SK-N-SH (cell line): ENCODE results near the gene YJEFN3.

Source experiments
- CTCF ChIP-seq: fragments of 200-600 bp; sonication (generic); IDR thresholded peaks from 2 replicates; pipeline ENCODE4 v1.6.1; 2017; ENCODE audit warnings: antibody characterized with exemption, mild to moderate bottlenecking, moderate library complexity
- EP300 ChIP-seq, 2 experiments: IDR thresholded peaks; 2 replicates each; pipeline versions ENCODE4 v1.4.0 to v1.6.1; 2012; ENCODE audit warnings: borderline replicate concordance in 1 of 2, low read depth in 1 of 2, low read length in 1 of 2
- EZH2phosphoT487 ChIP-seq: fragments of 200-600 bp; sonication (generic); IDR thresholded peaks from 2 replicates; pipeline ENCODE4 v1.6.1; 2017; ENCODE audit warnings: low read depth, mixed run types, mild to moderate bottlenecking, antibody characterized with exemption, moderate library complexity, borderline replicate concordance
- FOXM1 ChIP-seq: IDR thresholded peaks from 2 replicates; pipeline ENCODE4 v1.4.0; 2012; ENCODE audit warnings: low read depth, mild to moderate bottlenecking
- MEF2A ChIP-seq: IDR thresholded peaks from 2 replicates; pipeline ENCODE4 v1.4.0; 2012; ENCODE audit warnings: low read depth, borderline replicate concordance
- MXI1 ChIP-seq: IDR thresholded peaks from 2 replicates; pipeline ENCODE4 v1.6.1; 2012; ENCODE audit warnings: mild to moderate bottlenecking, low read depth, low read length, improper control_type of control experiment
- POLR2AphosphoS5 ChIP-seq: IDR thresholded peaks from 2 replicates; pipeline ENCODE4 v1.6.1; 2012; ENCODE audit warnings: low read depth, low read length
- RAD21 ChIP-seq: IDR thresholded peaks from 2 replicates; pipeline ENCODE4 v1.6.1; 2012; ENCODE audit warnings: mild to moderate bottlenecking, low read length
- TCF12 ChIP-seq: IDR thresholded peaks from 2 replicates; pipeline ENCODE4 v1.4.0; 2012
- YY1 ChIP-seq: IDR thresholded peaks from 2 replicates; pipeline ENCODE4 v1.4.0; 2012; ENCODE audit warnings: low read depth, mild to moderate bottlenecking

GRCh38 chr19:19492026-19492610, 36.6 kb upstream of the YJEFN3 start:
- no peak for TF ChIP-seq POLR2AphosphoS5
- TF ChIP-seq CTCF: no peak
- no peak for TF ChIP-seq TCF12
- no peak for TF ChIP-seq MEF2A
- TF ChIP-seq EZH2phosphoT487: no peak
- no peak for TF ChIP-seq FOXM1
- no peak for TF ChIP-seq MXI1
- no peak for TF ChIP-seq EP300 (IDR thresholded peaks at IDR 0.05; ENCODE audit: borderline replicate concordance in 1 of 2, low read depth in 1 of 2, low read length in 1 of 2)
- no peak for TF ChIP-seq YY1
- TF ChIP-seq RAD21: no peak
